Stomach (tissue), 4 donors: ENCODE measurements around the gene SLC27A2.

Source experiments
- CTCF ChIP-seq, 7 experiments: fragments of 450-650 bp in 4 of 7; fragments of 200-600 bp in 3 of 7; sonication (generic) in 3 of 7; IDR thresholded peaks; one replicate each; pipeline ENCODE4 v1.5.1; 2016 to 2019; ENCODE audit warnings: antibody characterized with exemption in 7 of 7, control low read depth in 2 of 7, mild to moderate bottlenecking in 1 of 7
- EP300 ChIP-seq: sonication (generic); formaldehyde crosslinking; IDR thresholded peaks from one replicate; pipeline ENCODE4 v1.6.1; 2017; ENCODE audit warnings: antibody characterized with exemption
- POLR2A ChIP-seq, 4 donors: fragments of 450-650 bp; IDR thresholded peaks; one replicate each; pipeline ENCODE4 v1.6.1; 2016; ENCODE audit warnings: antibody characterized with exemption in 4 of 4, control low read depth in 2 of 4, mild to moderate bottlenecking in 1 of 4, moderate library complexity in 1 of 4
- POLR2AphosphoS5 ChIP-seq, 3 donors: sonication (generic); formaldehyde crosslinking; IDR thresholded peaks; one replicate each; pipeline ENCODE4 v1.6.1; 2016; ENCODE audit warnings: antibody characterized with exemption in 3 of 3

DNA sequence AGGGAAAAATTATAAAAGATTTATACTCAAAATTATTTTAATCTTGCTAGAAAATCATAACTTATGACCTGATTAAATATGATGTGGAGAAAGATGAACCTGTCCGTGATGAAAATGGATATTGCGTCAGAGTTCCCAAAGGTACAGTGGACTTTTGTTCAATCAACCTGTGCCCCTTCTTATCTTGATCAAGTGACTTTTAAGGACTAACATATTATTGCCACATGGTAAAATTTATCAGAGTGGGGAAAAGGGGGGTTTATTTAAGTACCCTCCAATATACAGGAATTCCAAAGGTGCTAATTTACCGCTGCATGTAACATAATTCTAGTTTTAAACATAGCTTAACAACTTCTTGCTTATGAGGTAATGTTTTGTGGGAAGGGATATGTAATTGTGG is 43.9 kb downstream of the SLC27A2 start:
- TF ChIP-seq POLR2AphosphoS5 (IDR thresholded peaks at IDR 0.05) (no peak), EP300 (no peak), CTCF (IDR thresholded peaks at IDR 0.05) (no peak), POLR2A (IDR thresholded peaks at IDR 0.05) (no peak)
